Activated CD4-positive, alpha-beta T cell treated with anti-CD3 and anti-CD28 coated beads, Interleukin-2, Interleukin-4, amounts not matched to agents 100 ng/mL and 50 ng/mL, durations not matched to agents 16 hours and 8 hours (primary cell): Measurements from ENCODE around the gene LPXN.
A peak's percentile ranks its signal among the peaks of the same experiment; 100 is the strongest.
"Not testable (repeated sequence)": the region's sequence is repeated elsewhere in the genome, so short reads cannot be mapped to it uniquely, and the experiment has no call there.

Source experiments
- DNase-seq: peaks from one replicate; pipeline ENCODE4 v3.0.0-alpha.2; 2020; ENCODE audit warnings: low spot score

LPXN gene

GRCh38 chr11:58579192-58580129 is 3.8 kb upstream of the LPXN start:
- DNase-seq = peak; percentile 92

GRCh38 chr11:58578635-58579191 is 3.1 kb upstream of the LPXN start, which contains the start of gene ZFP91:
ZFP91 (plus strand) TSS chr11:58579063; CDS start chr11:58579282, 219 bp downstream.
- peak; percentile 97 for DNase-seq

GRCh38 chr11:58578136-58578634 is 2.5 kb upstream of the LPXN start:
- peak; percentile 96 for DNase-seq

- peak; percentile 84 for DNase-seq
Observed at GRCh38 chr11:58577555-58578135, 2.0 kb upstream of the LPXN start.

- DNase-seq = no peak
Observed at GRCh38 chr11:58576887-58577471, 1.3 kb upstream of the LPXN start.

- no peak for DNase-seq
Observed at GRCh38 chr11:58574881-58575280, 775 bp downstream of the LPXN start.

- DNase-seq = peak; percentile 86
Observed at GRCh38 chr11:58573451-58574104, 2.1 kb downstream of the LPXN start.

- DNase-seq = not testable (repeated sequence)
Observed at GRCh38 chr11:58572906-58573305, 2.8 kb downstream of the LPXN start.

GRCh38 chr11:58567889-58568512 is 7.7 kb downstream of the LPXN start:
- DNase-seq = peak; percentile 69

GRCh38 chr11:58564231-58564630 is 11.4 kb downstream of the LPXN start:
- DNase-seq = no peak

GRCh38 chr11:58562375-58562800 is 13.3 kb downstream of the LPXN start:
- DNase-seq = no peak

GRCh38 chr11:58561394-58562098 is 14.1 kb downstream of the LPXN start:
- DNase-seq = no peak

- DNase-seq = no peak
Observed at GRCh38 chr11:58560842-58561241, 14.8 kb downstream of the LPXN start.

- no peak for DNase-seq
Observed at GRCh38 chr11:58549644-58550043, 26.0 kb downstream of the LPXN start.

- no peak for DNase-seq
Observed at GRCh38 chr11:58546841-58547240, 28.8 kb downstream of the LPXN start.

GRCh38 chr11:58531865-58532341 is 43.8 kb downstream of the LPXN start:
- DNase-seq = no peak

GRCh38 chr11:58530236-58530635 is 45.4 kb downstream of the LPXN start:
- no peak for DNase-seq

GRCh38 chr11:58527429-58527828 is 48.2 kb downstream of the LPXN start:
- DNase-seq = no peak

GRCh38 chr11:58526721-58527120 is 48.9 kb downstream of the LPXN start:
- DNase-seq = no peak

GRCh38 chr11:58525037-58525614 is 50.5 kb downstream of the LPXN start:
- peak; percentile 74 for DNase-seq
